Measurements from ENCODE around the gene TMPRSS7.

- no peak for TF ChIP-seq CTCF (IDR thresholded peaks at IDR 0.05; ENCODE audit: poor library complexity, severe bottlenecking)
- no peak for TF ChIP-seq POLR2AphosphoS5 (IDR thresholded peaks at IDR 0.05)
- TF ChIP-seq RAD21 (conservative IDR thresholded peaks at IDR 0.05), result no peak
- TF ChIP-seq EP300 (conservative IDR thresholded peaks at IDR 0.05; ENCODE audit: poor library complexity, severe bottlenecking), result no peak
- no peak for TF ChIP-seq EZH2 (IDR thresholded peaks at IDR 0.05; ENCODE audit: borderline replicate concordance, insufficient read depth, low read length, poor library complexity, severe bottlenecking)
Observed at GRCh38 chr3:112129925-112130637, 95.5 kb downstream of the TMPRSS7 start.
